Tongue (tissue), 2 donors: ENCODE results near the gene NHERF2. TPM values are rescaled to one million over a fixed set of nuclear protein-coding genes. Genes with fewer than 3 reads are reported as not detected.

Source experiments
- DNase-seq: peaks from one replicate; pipeline ENCODE4 v3.0.0-alpha.2; 2015
- total RNA-seq: library from RNA; depleted of rRNA; stranded (reverse); fragments of >200 nt; gene quantifications from one replicate; pipeline ENCODE4 v1.2.3, GENCODE V29; 2014

The NHERF2 gene
- total RNA-seq, 1 donor from 2014 or later = 45.7 TPM

DNA sequence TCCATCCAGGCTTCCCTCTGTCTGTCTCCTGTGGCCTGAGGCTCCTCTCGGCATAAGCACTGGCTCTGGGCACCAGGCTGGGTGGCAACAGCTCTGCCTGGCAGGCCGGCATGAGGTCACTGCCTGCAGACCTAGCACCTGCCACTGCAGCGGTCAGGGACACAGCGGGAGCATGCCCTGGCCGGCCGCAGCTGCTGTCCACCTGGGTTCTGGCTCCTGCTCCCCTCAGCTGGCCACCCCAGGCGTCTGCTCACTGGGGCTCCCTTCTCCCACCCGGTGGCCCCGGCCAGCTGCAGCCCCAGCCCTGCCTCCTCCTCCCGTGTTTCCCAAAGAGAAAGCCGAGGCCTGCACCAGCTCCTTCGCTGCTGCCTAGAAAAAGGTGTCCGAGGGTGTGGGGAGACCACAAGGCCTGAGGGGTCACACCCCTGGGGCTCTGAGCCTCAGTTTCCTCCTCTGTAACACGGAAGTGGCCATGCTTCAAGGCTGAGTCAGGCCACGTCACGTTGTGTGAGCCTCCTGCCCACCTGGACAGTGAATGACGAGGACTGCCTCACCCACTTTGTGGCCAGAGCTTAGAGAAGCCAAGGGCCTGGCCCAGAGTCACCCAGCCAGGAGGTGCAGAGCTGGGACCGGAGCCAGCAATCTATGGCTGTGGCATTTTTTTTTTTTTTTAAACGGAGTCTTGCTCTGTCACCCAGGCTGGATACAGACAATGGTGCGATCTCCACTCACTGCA is 14.3 kb downstream of the NHERF2 start:
- DNase-seq = peak; percentile 80

- DNase-seq = peak; percentile 43
Measured at GRCh38 chr16:2042171-2042985, 15.7 kb downstream of the NHERF2 start.

DNA sequence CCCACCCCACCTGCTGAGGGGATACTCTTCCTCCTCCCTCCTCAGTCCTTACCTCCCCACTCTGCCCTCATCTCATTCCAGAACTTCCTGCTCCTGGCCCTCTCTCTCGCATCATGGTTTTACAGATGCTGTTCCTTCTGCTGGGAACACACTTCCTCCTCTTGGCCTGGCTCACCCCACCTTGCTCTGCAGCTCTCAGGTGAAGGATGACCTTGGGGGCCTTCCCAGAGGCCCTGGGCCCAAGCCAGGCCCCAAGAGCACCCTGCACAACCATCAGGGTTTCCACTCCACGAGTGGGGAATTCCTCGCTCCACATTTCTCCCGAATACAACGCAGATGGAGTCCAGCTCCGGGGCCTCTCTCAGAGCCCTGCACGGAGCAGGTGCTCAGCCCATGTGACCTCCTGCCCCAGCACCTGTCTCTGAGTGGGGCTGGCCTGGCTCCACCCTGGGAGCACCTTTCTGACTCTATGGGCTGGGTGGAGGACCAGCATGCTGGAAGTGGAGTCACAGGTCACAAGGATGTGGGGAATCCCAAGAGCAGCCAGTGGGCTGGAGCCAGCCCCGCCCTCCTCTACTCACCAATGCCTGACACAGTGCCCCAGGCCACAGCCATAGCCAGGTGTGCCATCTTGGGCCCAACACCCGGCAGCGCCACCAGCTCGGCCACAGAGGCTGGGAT is 16.4 kb downstream of the NHERF2 start:
- DNase-seq = no peak

- DNase-seq = peak; percentile 78
Measured at GRCh38 chr16:2043667-2044451, 17.2 kb downstream of the NHERF2 start.

GRCh38 chr16:2044541-2044940 is 17.8 kb downstream of the NHERF2 start:
- DNase-seq = no peak

DNA sequence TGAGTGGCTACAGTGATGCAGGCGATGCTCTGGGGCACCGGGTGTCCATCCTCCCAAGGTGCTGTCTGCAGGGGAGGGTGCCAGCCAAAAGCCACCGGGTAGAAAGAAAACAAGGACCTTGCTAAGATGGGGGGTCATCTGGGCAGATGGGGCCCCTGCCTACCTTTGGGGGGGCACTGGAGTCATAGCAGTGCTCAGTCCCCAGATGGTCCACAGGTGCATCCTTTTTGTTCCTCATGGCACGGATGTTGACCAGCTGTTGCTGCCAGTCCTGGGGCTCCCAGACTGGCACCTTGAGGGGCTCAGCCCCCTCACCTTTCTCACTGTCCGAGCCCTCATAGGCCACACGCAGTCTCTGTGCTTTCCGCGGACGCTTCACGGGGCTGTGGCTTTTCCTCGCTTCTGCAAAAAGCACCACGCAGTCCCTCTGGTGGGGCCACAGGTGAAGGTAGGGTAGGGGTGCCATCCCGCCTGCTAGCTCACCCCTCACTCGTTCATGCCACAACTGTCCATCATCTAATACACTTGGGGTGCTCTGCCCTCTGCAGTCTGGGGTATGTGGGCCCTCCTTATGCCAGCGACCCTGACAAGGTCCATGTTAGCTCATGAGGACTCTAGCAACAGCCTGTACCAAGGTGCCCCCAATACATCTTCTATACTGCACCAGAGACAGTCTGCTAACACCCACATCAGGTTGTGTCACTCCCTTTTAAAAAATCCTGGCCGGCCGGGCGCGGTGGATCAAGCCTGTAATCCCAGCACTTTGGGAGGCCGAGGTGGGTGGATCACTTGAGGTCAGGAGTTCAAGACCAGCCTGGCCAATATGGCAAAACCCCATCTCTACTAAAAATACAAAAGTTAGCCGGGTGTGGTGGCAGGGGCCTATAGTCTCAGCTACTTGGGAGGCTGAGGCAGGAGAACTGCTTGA is 19.5 kb downstream of the NHERF2 start:
- no peak for DNase-seq

DNA sequence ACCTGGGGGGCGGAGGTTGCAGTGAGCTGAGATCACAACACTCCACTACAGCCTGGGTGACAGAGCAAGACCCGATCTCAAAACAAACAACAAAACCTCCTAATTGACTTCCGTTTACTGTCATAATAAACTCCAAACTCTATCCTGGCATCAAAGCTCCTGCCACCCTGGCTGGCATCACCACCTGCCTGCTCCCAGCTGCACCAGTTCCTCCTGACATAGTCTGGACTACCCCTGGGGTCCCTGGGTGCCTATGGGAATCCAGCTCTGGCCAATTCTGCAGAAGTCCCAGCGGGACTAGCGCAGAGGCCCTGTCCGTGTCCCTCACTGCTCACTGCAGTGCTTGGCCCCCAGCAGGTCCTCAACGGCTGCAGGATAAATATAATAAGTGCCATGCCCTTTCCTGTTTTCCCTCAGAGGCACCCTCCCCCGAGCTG is 20.2 kb downstream of the NHERF2 start:
- no peak for DNase-seq

DNA sequence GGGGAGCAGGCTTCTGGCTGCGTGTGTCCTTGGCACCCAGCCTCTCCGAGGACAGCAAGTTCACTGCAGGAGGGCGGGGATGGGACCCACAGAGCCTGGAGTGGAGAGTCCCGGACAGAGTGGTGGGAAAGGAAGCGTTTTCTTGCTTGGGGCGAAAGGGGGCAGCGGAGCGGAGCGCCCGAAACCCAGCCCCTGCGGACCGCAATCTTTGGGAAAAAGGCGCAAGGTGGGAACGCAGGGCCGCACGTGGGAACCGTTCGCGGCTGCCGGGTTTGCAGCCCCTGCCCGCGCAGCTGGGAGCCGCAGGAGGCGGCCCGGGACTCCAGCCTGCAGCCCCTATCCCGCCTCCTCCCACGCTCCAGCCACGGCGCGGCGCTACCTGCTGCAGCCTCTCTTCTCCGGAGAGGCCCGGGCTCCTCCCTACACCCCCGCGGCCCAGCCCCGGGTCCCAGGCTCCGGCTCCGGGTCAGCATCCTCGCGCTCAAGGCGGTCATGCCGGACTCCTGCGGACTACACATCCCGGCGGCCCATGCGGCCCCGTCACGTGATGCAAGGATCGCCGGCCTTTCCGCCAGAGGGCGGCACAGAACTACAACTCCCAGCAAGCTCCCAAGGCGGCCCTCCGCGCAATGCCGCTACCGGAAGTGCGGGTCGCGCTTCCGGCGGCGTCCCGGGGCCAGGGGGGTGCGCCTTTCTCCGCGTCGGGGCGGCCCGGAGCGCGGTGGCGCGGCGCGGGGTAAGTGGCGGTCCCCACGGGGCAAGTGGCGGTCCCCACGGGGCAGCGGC is 20.8 kb downstream of the NHERF2 start, which contains the start of the genes NTHL1 and TSC2:
Gene NTHL1 (minus strand): TSS at position 505 of the 786 bp plus-strand sequence. CDS start 11 bp downstream, at position 494.
Gene TSC2 (plus strand): TSS at position 656 of the 786 bp plus-strand sequence. CDS start 631 bp downstream, outside the sequence.
- peak; percentile 98 for DNase-seq

- DNase-seq = no peak
Measured at GRCh38 chr16:2048116-2048543, 21.4 kb downstream of the NHERF2 start.

GRCh38 chr16:2053211-2053610 is 26.5 kb downstream of the NHERF2 start:
- no peak for DNase-seq

DNA sequence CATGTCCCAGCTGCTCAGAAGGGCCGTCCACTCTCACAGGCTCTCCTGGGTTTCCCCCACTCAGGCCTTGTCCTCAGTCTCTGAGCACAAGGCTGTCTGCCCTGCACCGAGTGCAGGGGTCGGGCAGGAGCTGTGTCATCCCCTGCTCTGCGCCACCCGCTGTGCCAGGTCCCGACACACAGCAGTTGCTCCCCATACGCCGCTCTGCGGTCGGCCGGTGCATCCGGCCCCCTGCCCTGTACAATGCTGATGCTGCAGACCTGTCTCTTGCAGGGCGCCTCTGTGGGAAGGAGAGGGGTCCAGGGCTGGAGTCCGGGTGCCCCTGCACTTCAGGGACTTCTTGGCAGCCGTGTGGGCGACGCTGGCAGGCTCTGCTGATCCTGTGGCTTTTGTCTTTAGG is 27.2 kb downstream of the NHERF2 start:
- DNase-seq = no peak

GRCh38 chr16:2054543-2055245 is 28.0 kb downstream of the NHERF2 start:
- DNase-seq = no peak

- no peak for DNase-seq
Measured at GRCh38 chr16:2056077-2056476, 29.4 kb downstream of the NHERF2 start.

DNA sequence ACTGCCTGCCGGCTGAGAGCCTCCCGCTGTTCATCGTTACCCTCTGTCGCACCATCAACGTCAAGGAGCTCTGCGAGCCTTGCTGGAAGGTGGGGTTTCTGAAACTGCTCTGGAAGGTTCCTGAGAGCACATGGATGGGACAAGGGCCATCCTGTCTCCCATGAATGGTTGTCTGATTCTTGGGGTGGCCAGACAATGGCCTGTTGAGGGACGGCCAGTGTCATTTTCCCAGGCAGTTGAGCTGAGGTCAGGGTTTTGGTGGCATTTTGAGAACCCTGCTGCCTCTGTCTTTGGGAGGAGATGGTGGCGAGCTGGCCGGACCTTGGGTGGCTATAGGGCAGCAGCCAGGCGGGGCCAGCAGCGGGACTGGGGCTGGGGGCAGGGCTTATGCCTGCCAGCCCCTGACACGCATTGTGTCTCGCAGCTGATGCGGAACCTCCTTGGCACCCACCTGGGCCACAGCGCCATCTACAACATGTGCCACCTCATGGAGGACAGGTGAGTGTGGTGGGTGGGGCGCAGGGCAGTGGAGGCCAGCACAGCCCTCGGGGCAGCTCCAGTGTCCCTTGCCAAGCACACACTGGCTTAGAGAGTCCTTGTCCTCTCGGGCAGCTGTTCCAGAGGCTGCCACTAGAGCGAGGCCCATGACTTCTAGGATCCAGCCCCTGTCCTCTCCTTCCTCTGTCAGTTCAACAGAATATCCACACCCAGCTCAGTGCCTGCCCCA is 30.1 kb downstream of the NHERF2 start:
- DNase-seq = no peak

GRCh38 chr16:2057438-2057837 is 30.7 kb downstream of the NHERF2 start:
- no peak for DNase-seq

GRCh38 chr16:2058420-2058819 is 31.7 kb downstream of the NHERF2 start:
- DNase-seq = no peak

DNA sequence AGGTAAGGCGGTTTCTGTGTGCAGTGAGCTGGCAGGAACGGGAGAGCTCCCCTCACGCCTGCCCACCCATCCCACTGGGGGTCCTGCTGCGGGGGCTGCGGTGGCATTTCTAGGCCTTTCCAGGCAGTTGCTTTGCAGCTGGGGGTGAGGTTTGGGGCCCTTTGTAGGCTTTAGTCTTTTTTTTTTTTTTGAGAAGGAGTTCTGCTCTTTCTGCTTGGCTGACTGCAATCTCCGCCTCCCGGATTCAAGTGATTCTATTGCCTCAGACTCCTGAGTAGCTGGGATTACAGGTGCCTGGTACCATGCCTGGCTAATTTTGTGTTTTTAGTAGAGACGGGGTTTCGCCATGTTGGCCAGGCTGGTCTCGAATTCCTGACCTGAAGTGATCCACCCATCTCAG is 32.2 kb downstream of the NHERF2 start:
- DNase-seq = no peak

DNA sequence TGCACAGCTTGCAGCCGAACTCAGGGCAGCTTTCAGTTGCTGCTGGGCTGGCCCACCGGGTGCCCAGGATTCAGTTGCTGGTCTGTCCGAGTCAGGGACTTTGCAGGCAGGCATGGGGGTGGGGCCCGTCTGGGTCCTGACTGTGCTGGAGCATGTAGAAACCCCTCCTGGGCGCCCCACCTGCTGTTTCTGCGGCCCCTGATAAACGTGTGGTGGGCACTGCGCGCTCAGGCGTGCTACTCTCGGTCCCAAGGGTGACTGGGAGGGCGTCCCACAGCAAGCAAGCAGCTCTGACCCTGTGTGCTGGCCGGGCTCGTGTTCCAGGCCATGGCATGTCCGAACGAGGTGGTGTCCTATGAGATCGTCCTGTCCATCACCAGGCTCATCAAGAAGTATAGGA is 33.6 kb downstream of the NHERF2 start:
- no peak for DNase-seq
